K562 (cell line): Measurements from ENCODE around the gene EMD. TPM values are rescaled to one million over a fixed set of nuclear protein-coding genes. Genes with fewer than 3 reads are reported as not detected.

Experiments
- CCAR2 ChIP-seq: fragments of 200-400 bp; formaldehyde crosslinking; IDR thresholded peaks from 2 replicates; pipeline ENCODE4 v1.6.1; 2017; ENCODE audit warnings: mild to moderate bottlenecking, low read depth, low read length
- CHCHD3 ChIP-seq: fragments of 250-450 bp; sonication (Bioruptor Pico); IDR thresholded peaks from 2 replicates; pipeline ENCODE4 v2.1.2; 2022; ENCODE audit warnings: mild to moderate bottlenecking
- DIDO1 ChIP-seq: fragments of 450-650 bp; IDR thresholded peaks from 2 replicates; pipeline ENCODE4 v1.6.1; 2016; ENCODE audit warnings: low read depth, missing biosample characterization, missing genetic modification characterization
- GABPB1 ChIP-seq: sonication (generic); formaldehyde crosslinking; IDR thresholded peaks from 2 replicates; pipeline ENCODE4 v1.8.0; 2022; ENCODE audit warnings: mild to moderate bottlenecking, missing genetic modification reagents
- HDAC6 ChIP-seq: IDR thresholded peaks from 2 replicates; pipeline ENCODE4 v1.6.1; 2012; ENCODE audit warnings: low read depth, mild to moderate bottlenecking, control low read depth, inconsistent platforms, low read length, moderate library complexity
- HDAC8 ChIP-seq: fragments of 450-650 bp; IDR thresholded peaks from 2 replicates; pipeline ENCODE4 v1.6.1; 2016; ENCODE audit warnings: mild to moderate bottlenecking, missing genetic modification characterization, moderate library complexity, missing compliant biosample characterization
- HNRNPK ChIP-seq: fragments of 200-400 bp; formaldehyde crosslinking; IDR thresholded peaks from one replicate; pipeline ENCODE4 v1.6.1; 2018; ENCODE audit warnings: mild to moderate bottlenecking, low read depth, low read length; ENCODE audit not compliant: poor library complexity, severe bottlenecking
- KLF13 ChIP-seq: fragments of 450-650 bp; IDR thresholded peaks from 2 replicates; pipeline ENCODE4 v1.6.1; 2016; ENCODE audit warnings: missing genetic modification characterization, low read depth, mild to moderate bottlenecking, missing compliant biosample characterization, moderate library complexity, borderline replicate concordance
- NBN ChIP-seq: fragments of 450-650 bp; IDR thresholded peaks from 2 replicates; pipeline ENCODE4 v1.6.1; 2016; ENCODE audit warnings: low read depth, mild to moderate bottlenecking
- NCOA1 ChIP-seq: fragments of 450-650 bp; IDR thresholded peaks from 2 replicates; pipeline ENCODE4 v1.6.1; 2016; ENCODE audit warnings: low read depth
- NUFIP1 ChIP-seq: fragments of 450-650 bp; IDR thresholded peaks from 2 replicates; pipeline ENCODE4 v1.6.1; 2018; ENCODE audit not compliant: partially characterized antibody
- RBM17 ChIP-seq: fragments of 200-400 bp; formaldehyde crosslinking; IDR thresholded peaks from 2 replicates; pipeline ENCODE4 v1.6.1; 2017; ENCODE audit warnings: low read depth, mild to moderate bottlenecking, low read length, borderline replicate concordance
- RBM39 ChIP-seq: fragments of 200-400 bp; formaldehyde crosslinking; optimal IDR thresholded peaks from 2 replicates; pipeline ENCODE3; 2018; ENCODE audit warnings: low read depth, low read length
- YBX1 ChIP-seq: fragments of 450-650 bp; IDR thresholded peaks from 2 replicates; pipeline ENCODE4 v1.7.1; 2016; ENCODE audit warnings: mild to moderate bottlenecking
- ZKSCAN8 ChIP-seq: fragments of 200-800 bp; sonication (Bioruptor generic); IDR thresholded peaks from 2 replicates; pipeline ENCODE4 v1.6.1; 2016; ENCODE audit warnings: missing genetic modification characterization, missing compliant biosample characterization
- ZNF12 ChIP-seq: sonication (generic); formaldehyde crosslinking; IDR thresholded peaks from 2 replicates; pipeline ENCODE4 v1.4.0; 2020; ENCODE audit warnings: mild to moderate bottlenecking, missing genetic modification reagents
- ZNF431 ChIP-seq: sonication (generic); formaldehyde crosslinking; IDR thresholded peaks from 2 replicates; pipeline ENCODE4 v1.8.0; 2022; ENCODE audit warnings: mild to moderate bottlenecking, missing genetic modification reagents
- ZNF77 ChIP-seq: fragments of 250-450 bp; sonication (Bioruptor Pico); IDR thresholded peaks from 2 replicates; pipeline ENCODE4 v1.5.0; 2020
- ZSCAN32 ChIP-seq: fragments of 450-650 bp; formaldehyde crosslinking; IDR thresholded peaks from 2 replicates; pipeline ENCODE4 v1.4.0; 2020; ENCODE audit warnings: mild to moderate bottlenecking, moderate library complexity
- polyA plus RNA-seq, 8 experiments: library from polyadenylated mRNA; depleted of rRNA in 4 of 8; stranded (reverse) in 5 of 8; unstranded in 3 of 8; fragments of >200 nt; fragmentation: Nextera tagmentation in 2 of 8; fragmentation: Illumina TruSeq in 1 of 8; extraction: Ambion mirVana in 2 of 8; extraction: Trizol in 1 of 8; gene quantifications; 2 replicates each; pipeline versions ENCODE4 v1.2.1 to v1.2.3, GENCODE V29; 2011 to 2014; ENCODE audit warnings: inconsistent platforms in 1 of 8, missing spikeins in 1 of 8
- total RNA-seq, 7 experiments: library from RNA; depleted of rRNA in 6 of 7; stranded (reverse); fragments of >200 nt in 6 of 7; fragmentation: Illumina TruSeq in 2 of 7; extraction: Trizol in 2 of 7; gene quantifications; 2 replicates each; pipeline versions ENCODE4 v1.2.1 to v1.2.3, GENCODE V29; 2011 to 2021; ENCODE audit warnings: low replicate concordance in 1 of 7
- TF ChIP-seq, protein P1 (sequence below): sonication (generic); formaldehyde crosslinking; IDR thresholded peaks from 2 replicates; pipeline ENCODE4 v1.8.0; 2022; ENCODE audit warnings: mild to moderate bottlenecking, low read depth, missing genetic modification reagents
- TF ChIP-seq, protein P2 (sequence below): sonication (generic); formaldehyde crosslinking; IDR thresholded peaks from 2 replicates; pipeline ENCODE4 v1.8.1; 2023; ENCODE audit warnings: missing genetic modification reagents, mild to moderate bottlenecking, borderline replicate concordance
- TF ChIP-seq, protein P3 (sequence below): fragments of 200-800 bp; sonication (Bioruptor generic); IDR thresholded peaks from 2 replicates; pipeline ENCODE4 v1.6.1; 2017; ENCODE audit warnings: missing genetic modification characterization, missing compliant biosample characterization

The EMD gene
- total and polyA plus RNA-seq, 9 of the 15 experiments (the other 6 are each of a cell fraction or from before 2014, with no cell fraction given), result 2.3 to 206 (median 61.9) TPM

DNA sequence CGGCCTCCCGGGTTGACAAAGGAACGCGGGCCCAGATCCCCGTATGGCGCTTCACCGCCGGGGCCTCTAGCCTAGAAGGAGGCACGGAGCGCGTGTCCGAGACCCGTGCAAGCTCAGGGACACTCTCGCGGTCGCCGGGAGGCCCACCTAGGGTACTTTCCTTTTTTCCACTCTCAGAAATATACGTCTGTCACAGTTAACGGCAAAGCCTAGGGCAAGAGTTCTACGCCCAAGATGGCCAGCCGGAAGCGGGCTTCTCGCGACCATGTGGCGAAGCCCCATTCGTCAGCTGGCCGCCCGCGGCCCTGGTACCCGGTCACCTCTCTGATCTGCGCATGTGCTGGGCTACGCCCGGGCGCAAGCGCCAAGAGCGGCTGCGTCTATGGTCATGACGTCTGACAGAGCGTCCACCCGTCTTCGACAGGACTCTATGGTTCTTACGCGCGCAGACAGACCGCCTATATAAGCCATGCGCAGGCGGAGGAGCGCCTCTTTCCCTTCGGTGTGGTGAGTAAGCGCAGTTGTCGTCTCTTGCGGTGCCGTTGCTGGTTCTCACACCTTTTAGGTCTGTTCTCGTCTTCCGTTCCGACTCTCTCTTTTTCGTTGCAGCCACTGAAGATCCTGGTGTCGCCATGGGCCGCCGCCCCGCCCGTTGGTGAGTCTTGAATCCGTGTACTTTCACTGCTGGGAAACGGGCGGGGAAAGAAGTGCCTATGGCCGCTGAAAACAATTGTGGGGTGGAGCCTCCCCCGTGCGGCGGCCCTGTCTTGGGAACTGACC is 19.0 kb downstream of the EMD start, which contains the start of gene RPL10 (continued):
- no peak; the same call in 1 of the 2 replicates for TF ChIP-seq KLF13 (tag)
- no peak for TF ChIP-seq CCAR2
- TF ChIP-seq GABPB1 (CRISPR knock-in tag), result peak; percentile 85
- no peak; the same call in 1 of the 2 replicates for TF ChIP-seq HDAC8 (tag)
- no peak for TF ChIP-seq DIDO1
- no peak for TF ChIP-seq HNRNPK
- TF ChIP-seq HDAC6, result no peak
- TF ChIP-seq RBM39, result no peak
- TF ChIP-seq ZSCAN32, result no peak
- peak; percentile 31; the same call in 1 of the 2 replicates for TF ChIP-seq ZNF431 (CRISPR knock-in tag)
- TF ChIP-seq, protein P1, sequence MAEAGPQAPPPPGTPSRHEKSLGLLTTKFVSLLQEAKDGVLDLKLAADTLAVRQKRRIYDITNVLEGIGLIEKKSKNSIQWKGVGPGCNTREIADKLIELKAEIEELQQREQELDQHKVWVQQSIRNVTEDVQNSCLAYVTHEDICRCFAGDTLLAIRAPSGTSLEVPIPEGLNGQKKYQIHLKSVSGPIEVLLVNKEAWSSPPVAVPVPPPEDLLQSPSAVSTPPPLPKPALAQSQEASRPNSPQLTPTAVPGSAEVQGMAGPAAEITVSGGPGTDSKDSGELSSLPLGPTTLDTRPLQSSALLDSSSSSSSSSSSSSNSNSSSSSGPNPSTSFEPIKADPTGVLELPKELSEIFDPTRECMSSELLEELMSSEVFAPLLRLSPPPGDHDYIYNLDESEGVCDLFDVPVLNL, result peak; percentile 14; the same call in 1 of the 2 replicates
- TF ChIP-seq, protein P2, sequence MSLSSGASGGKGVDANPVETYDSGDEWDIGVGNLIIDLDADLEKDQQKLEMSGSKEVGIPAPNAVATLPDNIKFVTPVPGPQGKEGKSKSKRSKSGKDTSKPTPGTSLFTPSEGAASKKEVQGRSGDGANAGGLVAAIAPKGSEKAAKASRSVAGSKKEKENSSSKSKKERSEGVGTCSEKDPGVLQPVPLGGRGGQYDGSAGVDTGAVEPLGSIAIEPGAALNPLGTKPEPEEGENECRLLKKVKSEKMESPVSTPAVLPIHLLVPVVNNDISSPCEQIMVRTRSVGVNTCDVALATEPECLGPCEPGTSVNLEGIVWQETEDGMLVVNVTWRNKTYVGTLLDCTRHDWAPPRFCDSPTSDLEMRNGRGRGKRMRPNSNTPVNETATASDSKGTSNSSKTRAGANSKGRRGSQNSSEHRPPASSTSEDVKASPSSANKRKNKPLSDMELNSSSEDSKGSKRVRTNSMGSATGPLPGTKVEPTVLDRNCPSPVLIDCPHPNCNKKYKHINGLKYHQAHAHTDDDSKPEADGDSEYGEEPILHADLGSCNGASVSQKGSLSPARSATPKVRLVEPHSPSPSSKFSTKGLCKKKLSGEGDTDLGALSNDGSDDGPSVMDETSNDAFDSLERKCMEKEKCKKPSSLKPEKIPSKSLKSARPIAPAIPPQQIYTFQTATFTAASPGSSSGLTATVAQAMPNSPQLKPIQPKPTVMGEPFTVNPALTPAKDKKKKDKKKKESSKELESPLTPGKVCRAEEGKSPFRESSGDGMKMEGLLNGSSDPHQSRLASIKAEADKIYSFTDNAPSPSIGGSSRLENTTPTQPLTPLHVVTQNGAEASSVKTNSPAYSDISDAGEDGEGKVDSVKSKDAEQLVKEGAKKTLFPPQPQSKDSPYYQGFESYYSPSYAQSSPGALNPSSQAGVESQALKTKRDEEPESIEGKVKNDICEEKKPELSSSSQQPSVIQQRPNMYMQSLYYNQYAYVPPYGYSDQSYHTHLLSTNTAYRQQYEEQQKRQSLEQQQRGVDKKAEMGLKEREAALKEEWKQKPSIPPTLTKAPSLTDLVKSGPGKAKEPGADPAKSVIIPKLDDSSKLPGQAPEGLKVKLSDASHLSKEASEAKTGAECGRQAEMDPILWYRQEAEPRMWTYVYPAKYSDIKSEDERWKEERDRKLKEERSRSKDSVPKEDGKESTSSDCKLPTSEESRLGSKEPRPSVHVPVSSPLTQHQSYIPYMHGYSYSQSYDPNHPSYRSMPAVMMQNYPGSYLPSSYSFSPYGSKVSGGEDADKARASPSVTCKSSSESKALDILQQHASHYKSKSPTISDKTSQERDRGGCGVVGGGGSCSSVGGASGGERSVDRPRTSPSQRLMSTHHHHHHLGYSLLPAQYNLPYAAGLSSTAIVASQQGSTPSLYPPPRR (CRISPR knock-in tag), result no peak; the same call in none of the 2 replicates
- TF ChIP-seq ZKSCAN8 (CRISPR knock-in tag), result no peak
- TF ChIP-seq NBN, result peak; percentile 59; the same call in 1 of the 2 replicates
- TF ChIP-seq, protein P3, sequence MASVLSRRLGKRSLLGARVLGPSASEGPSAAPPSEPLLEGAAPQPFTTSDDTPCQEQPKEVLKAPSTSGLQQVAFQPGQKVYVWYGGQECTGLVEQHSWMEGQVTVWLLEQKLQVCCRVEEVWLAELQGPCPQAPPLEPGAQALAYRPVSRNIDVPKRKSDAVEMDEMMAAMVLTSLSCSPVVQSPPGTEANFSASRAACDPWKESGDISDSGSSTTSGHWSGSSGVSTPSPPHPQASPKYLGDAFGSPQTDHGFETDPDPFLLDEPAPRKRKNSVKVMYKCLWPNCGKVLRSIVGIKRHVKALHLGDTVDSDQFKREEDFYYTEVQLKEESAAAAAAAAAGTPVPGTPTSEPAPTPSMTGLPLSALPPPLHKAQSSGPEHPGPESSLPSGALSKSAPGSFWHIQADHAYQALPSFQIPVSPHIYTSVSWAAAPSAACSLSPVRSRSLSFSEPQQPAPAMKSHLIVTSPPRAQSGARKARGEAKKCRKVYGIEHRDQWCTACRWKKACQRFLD (CRISPR knock-in tag), result no peak
- no peak; the same call in 1 of the 2 replicates for TF ChIP-seq ZNF12 (CRISPR knock-in tag)
- no peak for TF ChIP-seq ZNF77
- peak; percentile 86; the same call in 1 of the 2 replicates for TF ChIP-seq CHCHD3 (CRISPR knock-in tag)
- no peak for TF ChIP-seq NUFIP1
- TF ChIP-seq YBX1, result no peak
- no peak for TF ChIP-seq RBM17
- TF ChIP-seq NCOA1, result peak; percentile 27; the same call in 1 of the 2 replicates
